Heart left ventricle (tissue), 16 donors: ENCODE results near the gene ZNF512B. TPM values are rescaled to one million over a fixed set of nuclear protein-coding genes. Genes with fewer than 3 reads are reported as not detected.

Experiments
- ATAC-seq, 4 donors: fragments of 200-7000 bp; cut with Tn5 transposase; one replicate each; pipeline ENCODE4 v1.9.1; 2020 to 2022; ENCODE audit warnings: moderate library complexity in 4 of 4, mild to moderate bottlenecking in 3 of 4, moderate number of reproducible peaks in 1 of 4
- DNase-seq, 5 donors: peaks; one replicate each; pipeline ENCODE4 v3.0.0-alpha.2; 2020
- H3K27ac ChIP-seq, 12 donors: fragments of 200-600 bp; sonication (generic) in 4 of 12; one replicate each; pipeline versions ENCODE4 v1.5.0 to v1.8.0; 2016 to 2022; ENCODE audit warnings: mild to moderate bottlenecking in 2 of 12
- H3K27me3 ChIP-seq, 9 donors: fragments of 200-600 bp; sonication (generic) in 2 of 9; one replicate each; pipeline versions ENCODE4 v1.5.1 to v1.8.0; 2016 to 2022; ENCODE audit warnings: mild to moderate bottlenecking in 3 of 9
- H3K36me3 ChIP-seq, 9 donors: fragments of 200-600 bp; sonication (generic) in 2 of 9; one replicate each; pipeline versions ENCODE4 v1.5.0 to v1.8.0; 2018 to 2022; ENCODE audit warnings: mild to moderate bottlenecking in 2 of 9
- H3K4me1 ChIP-seq, 12 donors: fragments of 200-600 bp; sonication (generic) in 4 of 12; one replicate each; pipeline versions ENCODE4 v1.5.0 to v1.8.0; 2016 to 2022; ENCODE audit warnings: mild to moderate bottlenecking in 3 of 12
- H3K4me3 ChIP-seq, 12 donors: fragments of 200-600 bp; sonication (generic) in 4 of 12; one replicate each; pipeline versions ENCODE4 v1.5.0 to v1.8.0; 2017 to 2022; ENCODE audit warnings: mild to moderate bottlenecking in 9 of 12, moderate library complexity in 4 of 12
- H3K9me3 ChIP-seq, 12 donors: fragments of 200-600 bp; sonication (generic) in 4 of 12; one replicate each; pipeline versions ENCODE4 v1.5.0 to v1.8.0; 2016 to 2022; ENCODE audit warnings: mild to moderate bottlenecking in 1 of 12
- POLR2A ChIP-seq, 2 donors: fragments of 450-650 bp; IDR thresholded peaks; one replicate each; pipeline ENCODE4 v1.6.1; 2017; ENCODE audit warnings: antibody characterized with exemption in 2 of 2, mild to moderate bottlenecking in 2 of 2, moderate library complexity in 2 of 2
- WGBS, 4 donors: extraction: QIAGEN DNeasy Blood & Tissue Kit in 2 of 4; methylation state at CpG; one replicate each; pipeline versions ENCODE4 v1.1.5 to v1.1.7; 2013 to 2018; 5-methylcytosine and 5-hydroxymethylcytosine counted together
- intact Hi-C, 10 donors: fragments of 100-400 bp; cut with DNase I; formaldehyde crosslinking; loops; one replicate each; pipeline versions ENCODE4 v1.11.1 to v1.14.2; 2022
- polyA plus RNA-seq, 2 donors: library from polyadenylated mRNA; stranded (reverse); fragments of 200-250 nt; gene quantifications; one replicate each; pipeline ENCODE4 v1.2.3, GENCODE V29; 2013
- total RNA-seq, 9 donors: library from RNA; depleted of rRNA in 2 of 9; stranded (reverse); fragments of >200 nt in 2 of 9; fragmentation: NEBNext Ultra II Directional in 3 of 9; extraction: Animal tissue kit (Norgen Biotek cat#: 25700) in 3 of 9; gene quantifications; one replicate each; pipeline versions ENCODE4 v1.1.0 to v1.2.4, GENCODE V29; 2016 to 2023
- TF ChIP-seq, protein P1 (sequence below), 12 donors: fragments of 200-600 bp; sonication (generic) in 4 of 12; IDR thresholded peaks; one replicate each; pipeline versions ENCODE4 v1.5.0 to v1.8.0; 2018 to 2022; ENCODE audit warnings: antibody characterized with exemption in 12 of 12, mild to moderate bottlenecking in 5 of 12
- donor health status: ischemic (EF 13 %, LVEDD 7.1; RV severe dilation, severe dysfunction).
- donor health status: healthy with polysubstance abuse.
- donor health status: DM: no; HTN: yes; CAD: no.
- donor health status: DM: no; HTN: no; CAD: no.
- donor health status: ischemic (EF 25% LVEDD 6.9; RV normal size, moderate dysfunction).
- donor health status: ischemic (EF 25% LVEDD 5.7; RV mildly dilated, moderate dysfunction).
- donor health status: healthy.
- donor health status: DM: yes; HTN: yes; CAD: no.
- donor health status: ischemic (EF 35%, LVEDD 5.7; RV mildly dilated, moderate dysfunction).
- donor health status: nonischemic (EF 11% LVEDD 7.7; RV severe dilation, severe dysfunction).
- donor health status: DM: yes; HTN: yes; CAD: no.
- donor health status: PGD.
- donor health status: ischemic (EF 29% LVEDD 5.4; RV normal size, mild dysfunction).
- donor health status: nonischemic (EF 23%, LVEDD 6.1; RV moderate dilation, normal function).

ZNF512B gene
- total and polyA plus RNA-seq, 11 donors: 7.3 to 15.9 (median 12.0) TPM

DNA sequence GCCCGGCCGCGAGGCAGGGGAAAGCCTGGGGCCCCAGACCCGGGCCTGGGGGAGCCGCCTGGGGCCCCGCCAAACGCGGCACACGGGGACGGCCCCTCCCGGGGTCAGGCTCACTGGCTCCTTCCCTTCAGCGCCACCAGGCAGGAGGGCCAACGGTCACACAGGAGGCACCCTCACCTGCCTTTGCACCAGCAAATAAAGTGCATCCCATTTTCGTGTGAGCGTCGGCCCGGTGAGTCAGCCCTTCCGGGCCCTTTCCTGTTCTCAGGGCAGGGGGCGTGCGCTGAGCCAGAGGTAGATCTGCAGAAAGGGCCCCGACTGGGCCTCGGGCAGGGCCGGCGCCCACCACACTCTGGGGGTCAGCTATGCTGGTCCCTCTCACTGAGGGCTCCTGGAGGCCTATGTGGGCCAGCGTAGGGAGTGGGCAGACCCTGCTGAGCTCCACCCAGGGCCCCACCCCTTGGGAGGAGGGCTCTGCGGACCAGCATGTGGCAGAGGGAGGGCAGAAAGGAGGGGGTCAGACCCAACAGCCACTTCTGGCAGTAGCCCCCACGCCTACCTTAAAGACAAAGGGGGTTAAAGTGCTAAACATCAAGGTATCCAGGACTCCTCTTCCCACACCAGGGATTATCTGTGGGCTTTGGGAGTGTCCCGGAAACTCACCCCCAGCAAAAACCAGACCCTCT, 12.6 kb downstream of the ZNF512B start:
- Histone ChIP-seq H3K4me1 (peaks cover 0 to 52% (median 43%) of the 10 kb centered on the region in 12 donors), H3K9me3 (no peaks in the 10 kb centered on the region), H3K27me3 (no peaks in the 10 kb centered on the region), H3K36me3 (peaks cover 0 to 33% (median 14%) of the 10 kb centered on the region in 9 donors), H3K4me3 (peak overlapping the region; percentile 19 to 100 (median 90)), H3K27ac (peak overlapping the region in 11 of 12 donors; percentile 7 to 98 (median 38))
- 6 to 12% (median 8%) methylated on average over 19 to 28 of the region's 28 CpGs for WGBS, 4 donors
- TF ChIP-seq, protein P1, sequence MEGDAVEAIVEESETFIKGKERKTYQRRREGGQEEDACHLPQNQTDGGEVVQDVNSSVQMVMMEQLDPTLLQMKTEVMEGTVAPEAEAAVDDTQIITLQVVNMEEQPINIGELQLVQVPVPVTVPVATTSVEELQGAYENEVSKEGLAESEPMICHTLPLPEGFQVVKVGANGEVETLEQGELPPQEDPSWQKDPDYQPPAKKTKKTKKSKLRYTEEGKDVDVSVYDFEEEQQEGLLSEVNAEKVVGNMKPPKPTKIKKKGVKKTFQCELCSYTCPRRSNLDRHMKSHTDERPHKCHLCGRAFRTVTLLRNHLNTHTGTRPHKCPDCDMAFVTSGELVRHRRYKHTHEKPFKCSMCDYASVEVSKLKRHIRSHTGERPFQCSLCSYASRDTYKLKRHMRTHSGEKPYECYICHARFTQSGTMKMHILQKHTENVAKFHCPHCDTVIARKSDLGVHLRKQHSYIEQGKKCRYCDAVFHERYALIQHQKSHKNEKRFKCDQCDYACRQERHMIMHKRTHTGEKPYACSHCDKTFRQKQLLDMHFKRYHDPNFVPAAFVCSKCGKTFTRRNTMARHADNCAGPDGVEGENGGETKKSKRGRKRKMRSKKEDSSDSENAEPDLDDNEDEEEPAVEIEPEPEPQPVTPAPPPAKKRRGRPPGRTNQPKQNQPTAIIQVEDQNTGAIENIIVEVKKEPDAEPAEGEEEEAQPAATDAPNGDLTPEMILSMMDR (IDR thresholded peaks at IDR 0.05): peak in 3 of 12 donors; percentile 7 to 15 (median 7)
- peak in 1 of 2 donors; percentile 29 for TF ChIP-seq POLR2A (IDR thresholded peaks at IDR 0.05)
- peak; percentile 38 to 54 (median 50) for ATAC-seq
- intact Hi-C loops: no loop called here
- peak in 4 of 5 donors; percentile 66 to 78 (median 68) for DNase-seq

- Histone ChIP-seq H3K4me3 (peak overlapping the region; percentile 19 to 100 (median 90)), H3K27ac (peak overlapping the region in 11 of 12 donors; percentile 7 to 98 (median 38)), H3K27me3 (no peaks in the 10 kb centered on the region), H3K4me1 (peaks cover 0 to 57% (median 48%) of the 10 kb centered on the region in 12 donors), H3K36me3 (peaks cover 0 to 27% (median 14%) of the 10 kb centered on the region in 9 donors), H3K9me3 (no peaks in the 10 kb centered on the region)
- TF ChIP-seq POLR2A (IDR thresholded peaks at IDR 0.05): no peak
- TF ChIP-seq, protein P1 (IDR thresholded peaks at IDR 0.05): no peak
- intact Hi-C loops: no loop called here
- WGBS, 4 donors: 1 to 7% (median 2%) methylated on average over 15 of the region's 15 CpGs
- ATAC-seq (peak in 1 of 4 donors; percentile 3), DNase-seq (no peak)
Observed at GRCh38 chr20:63956664-63957003, 13.1 kb downstream of the ZNF512B start.

DNA sequence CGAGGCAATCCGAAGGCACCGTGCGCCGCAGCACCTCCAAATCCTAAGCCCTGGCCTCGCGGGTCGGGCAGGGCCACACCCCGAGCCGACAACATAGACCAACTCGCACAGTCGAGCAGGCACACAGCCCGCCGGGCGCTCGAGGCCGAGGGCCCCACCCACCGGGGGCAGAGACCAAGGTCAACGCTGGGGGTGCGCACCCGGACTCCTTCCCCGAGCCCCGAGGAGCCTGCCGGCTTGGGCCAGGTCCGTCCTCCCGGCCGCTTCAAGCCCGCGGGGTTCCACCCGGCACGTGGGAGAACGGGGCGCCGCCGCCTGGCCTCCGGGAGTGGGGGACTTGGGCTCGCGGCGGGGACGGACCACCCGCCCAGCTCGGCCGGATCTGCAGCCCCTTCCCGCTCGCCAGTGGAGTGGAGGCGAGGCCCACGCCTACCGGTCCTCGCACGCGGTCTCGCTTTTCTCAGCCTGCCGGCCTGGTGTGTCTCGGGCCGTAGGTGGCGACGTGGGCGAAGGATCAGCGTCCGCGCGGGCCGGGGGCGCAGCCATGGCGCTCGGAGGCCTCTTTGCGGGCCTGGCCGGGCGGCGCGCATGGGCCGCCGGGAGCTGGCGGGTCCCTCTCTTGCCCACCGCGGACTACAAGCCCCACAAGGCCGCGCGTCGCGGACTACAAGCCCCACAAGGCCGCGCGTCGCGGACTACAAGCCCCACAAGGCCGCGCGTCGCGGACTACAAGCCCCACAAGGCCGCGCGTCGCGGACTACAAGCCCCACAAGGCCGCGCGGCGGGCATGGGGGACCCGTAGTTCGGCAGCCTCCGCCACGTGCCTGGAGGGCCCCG, 13.7 kb downstream of the ZNF512B start, which contains the start of gene UCKL1:
Gene UCKL1, minus strand, starts transcription at position 590 of the 837 bp plus-strand sequence. Its CDS starts 44 bp downstream, at position 546.
- 0 to 1% (median 0%) methylated on average over 38 to 105 of the region's 105 CpGs for WGBS, 4 donors
- ATAC-seq: peak; percentile 56 to 85 (median 82)
- TF ChIP-seq POLR2A (IDR thresholded peaks at IDR 0.05): peak; percentile 31 to 91
- TF ChIP-seq, protein P1 (IDR thresholded peaks at IDR 0.05): peak in 5 of 12 donors; percentile 1 to 27 (median 10)

More for the DNA sequence above, 13.7 kb downstream of the ZNF512B start, which contains the start of gene UCKL1:
- peak within 1 kb of the TSS; percentile 58 to 100 (median 96) for H3K4me3 ChIP-seq
- peak within 1 kb of the TSS; percentile 88 to 99 (median 98) for H3K27ac ChIP-seq
- peak; percentile 93 to 96 (median 95) for DNase-seq
- H3K9me3 ChIP-seq: no peaks in the 10 kb centered on the region
- H3K4me1 ChIP-seq: peaks cover 0 to 63% (median 52%) of the 10 kb centered on the region in 12 donors
- H3K36me3 ChIP-seq: peaks cover 0 to 22% (median 9%) of the 10 kb centered on the region in 9 donors
- intact Hi-C loops: loop anchor here in 1 of 10 donors (2.0 kb wide), 1 partner anchor 47 kb away; no protein-coding TSS in a partner anchor
- no peaks in the 10 kb centered on the region for H3K27me3 ChIP-seq
